Measurements from ENCODE around the gene CHST14. TPM values are rescaled to one million over a fixed set of nuclear protein-coding genes. Genes with fewer than 3 reads are reported as not detected.
A peak's percentile ranks its signal among the peaks of the same experiment; 100 is the strongest.

CHST14 gene
- total RNA-seq, 1 donor from 2014 or later = 24.2 TPM

- Mint-ChIP-seq H3K27ac (no peak overlapping the region), H3K36me3 (no peaks in the 10 kb centered on the region), H3K4me3 (peak overlapping the region; percentile 91), H3K4me1 (ENCODE audit: unreplicated experiment) (peaks cover 40% of the 10 kb centered on the region), H3K9me3 (no peaks in the 10 kb centered on the region), H3K27me3 (peaks cover 27% of the 10 kb centered on the region)
- TF ChIP-seq CTCF (conservative IDR thresholded peaks at IDR 0.05) = no peak
- no peak for DNase-seq (ENCODE audit: extremely low spot score, unreplicated experiment)
These were observed 26.0 kb upstream of the CHST14 start for GRCh38 chr15:40444736-40445135.

DNA sequence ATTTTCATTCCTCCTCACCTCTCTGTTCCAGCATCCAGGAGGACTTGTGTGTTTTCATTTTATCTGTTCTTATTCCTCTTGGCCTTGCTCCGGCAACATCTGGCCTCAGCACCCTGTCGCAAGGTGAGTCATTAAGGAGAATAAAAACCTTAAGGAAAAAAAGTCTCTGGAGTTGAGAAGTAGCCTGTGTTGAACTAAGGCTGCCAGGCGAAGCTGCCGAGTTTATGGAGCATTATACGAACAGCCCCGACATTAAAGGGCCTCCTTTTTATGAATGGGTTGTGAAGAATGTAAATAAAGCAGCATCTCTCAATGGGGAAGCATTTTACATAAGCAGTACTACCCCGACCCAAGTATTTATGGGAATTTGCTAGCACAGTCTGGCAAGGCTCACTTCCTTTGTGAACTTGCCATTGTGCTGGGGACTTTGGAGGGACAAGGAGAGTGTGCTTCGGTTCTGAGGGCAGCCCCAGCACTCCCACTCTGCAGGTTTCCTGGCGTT is 25.3 kb upstream of the CHST14 start:
- Mint-ChIP-seq H3K27me3 (peaks cover 21% of the 10 kb centered on the region), H3K4me3 (peak overlapping the region; percentile 52), H3K36me3 (no peaks in the 10 kb centered on the region), H3K4me1 (ENCODE audit: unreplicated experiment) (peaks cover 46% of the 10 kb centered on the region), H3K27ac (no peak overlapping the region), H3K9me3 (no peaks in the 10 kb centered on the region)
- no peak for DNase-seq (ENCODE audit: extremely low spot score, unreplicated experiment)
- TF ChIP-seq CTCF (conservative IDR thresholded peaks at IDR 0.05) = no peak

- DNase-seq (ENCODE audit: extremely low spot score, unreplicated experiment) = no peak
- H3K27ac Mint-ChIP-seq = no peak overlapping the region
- no peaks in the 10 kb centered on the region for H3K36me3 Mint-ChIP-seq
- TF ChIP-seq CTCF (conservative IDR thresholded peaks at IDR 0.05) = no peak
- peaks cover 47% of the 10 kb centered on the region for H3K4me1 Mint-ChIP-seq (ENCODE audit: unreplicated experiment)
- no peak overlapping the region for H3K4me3 Mint-ChIP-seq
- H3K9me3 Mint-ChIP-seq = no peaks in the 10 kb centered on the region
- peaks cover 21% of the 10 kb centered on the region for H3K27me3 Mint-ChIP-seq
These were observed 24.6 kb upstream of the CHST14 start for GRCh38 chr15:40446144-40446543.

DNA sequence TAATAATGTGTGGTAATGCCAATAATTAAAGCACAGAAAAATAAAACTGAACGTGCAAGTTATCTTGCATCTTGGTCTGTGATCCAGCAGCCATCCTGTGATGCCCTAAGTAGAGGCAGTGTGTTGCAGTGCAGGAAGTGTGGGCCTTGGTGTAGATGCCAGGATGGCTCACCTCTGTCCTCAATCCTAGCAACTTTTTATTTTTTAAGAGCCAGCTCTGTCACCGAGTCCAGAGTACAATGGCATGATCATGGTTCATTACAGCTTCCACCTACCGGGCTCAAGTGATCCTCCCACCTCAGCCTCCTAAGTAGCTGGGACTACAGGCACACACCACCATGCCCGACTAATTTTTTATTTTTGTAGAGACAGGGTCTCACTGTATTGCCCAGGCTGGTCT is 22.4 kb upstream of the CHST14 start:
- Mint-ChIP-seq H3K4me1 (ENCODE audit: unreplicated experiment) (peaks cover 52% of the 10 kb centered on the region), H3K36me3 (no peaks in the 10 kb centered on the region), H3K27me3 (peaks cover 10% of the 10 kb centered on the region), H3K27ac (no peak overlapping the region), H3K4me3 (no peak overlapping the region), H3K9me3 (no peaks in the 10 kb centered on the region)
- DNase-seq (ENCODE audit: extremely low spot score, unreplicated experiment) = no peak
- TF ChIP-seq CTCF (conservative IDR thresholded peaks at IDR 0.05) = no peak

- H3K4me1 Mint-ChIP-seq (ENCODE audit: unreplicated experiment) = peaks cover 43% of the 10 kb centered on the region
- no peak overlapping the region for H3K27ac Mint-ChIP-seq
- no peaks in the 10 kb centered on the region for H3K9me3 Mint-ChIP-seq
- H3K27me3 Mint-ChIP-seq = peaks cover under 1% of the 10 kb centered on the region
- TF ChIP-seq CTCF (conservative IDR thresholded peaks at IDR 0.05) = no peak
- no peak for DNase-seq (ENCODE audit: extremely low spot score, unreplicated experiment)
- no peaks in the 10 kb centered on the region for H3K36me3 Mint-ChIP-seq
- no peak overlapping the region for H3K4me3 Mint-ChIP-seq
These were observed 21.5 kb upstream of the CHST14 start for GRCh38 chr15:40449275-40449674.

DNA sequence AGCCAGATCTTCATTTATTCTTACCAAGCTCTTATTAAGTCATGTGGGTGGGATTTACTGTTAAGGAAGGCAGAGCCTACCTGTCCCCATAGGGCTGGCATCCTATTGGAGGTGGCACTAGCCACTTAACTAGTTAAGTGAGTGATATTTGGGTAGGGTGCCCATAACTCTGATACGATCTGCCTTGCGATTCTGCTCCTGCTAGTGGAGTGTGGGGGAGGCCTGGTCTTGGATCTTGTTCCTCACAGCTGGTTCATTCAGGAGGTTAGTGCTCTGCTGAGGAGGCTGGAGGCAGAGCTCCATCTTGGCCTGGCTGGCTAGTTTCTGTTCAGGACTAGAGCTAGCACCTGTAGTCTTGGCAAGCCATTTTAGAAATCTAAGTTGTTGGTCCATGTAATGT is 20.7 kb upstream of the CHST14 start:
- H3K27ac Mint-ChIP-seq = no peak overlapping the region
- TF ChIP-seq CTCF (conservative IDR thresholded peaks at IDR 0.05) = no peak
- no peaks in the 10 kb centered on the region for H3K27me3 Mint-ChIP-seq
- no peaks in the 10 kb centered on the region for H3K9me3 Mint-ChIP-seq
- no peak for DNase-seq (ENCODE audit: extremely low spot score, unreplicated experiment)
- no peaks in the 10 kb centered on the region for H3K36me3 Mint-ChIP-seq
- peaks cover 38% of the 10 kb centered on the region for H3K4me1 Mint-ChIP-seq (ENCODE audit: unreplicated experiment)
- no peak overlapping the region for H3K4me3 Mint-ChIP-seq

Data from type B pancreatic cell (in vitro differentiated cells).